Measurements from ENCODE around the gene DSP. TPM values are rescaled to one million over a fixed set of nuclear protein-coding genes. Genes with fewer than 3 reads are reported as not detected.
A peak's percentile ranks its signal among the peaks of the same experiment; 100 is the strongest.

Gene DSP
- total RNA-seq, 1 donor from 2014 or later = 38.7 TPM

GRCh38 chr6:7528565-7528964 is 12.9 kb upstream of the DSP start:
- Histone ChIP-seq H3K4me2 (no peak overlapping the region), H3K4me1 (peaks cover 17% of the 10 kb centered on the region), H3F3A (ENCODE audit: low read depth) (no peaks in the 10 kb centered on the region), H3K4me3 (no peak overlapping the region), H4K20me1 (ENCODE audit: low read depth) (no peaks in the 10 kb centered on the region), H2AFZ (replicated peaks) (no peak overlapping the region), H3K79me2 (ENCODE audit: low read depth) (no peaks in the 10 kb centered on the region), H3K36me3 (no peaks in the 10 kb centered on the region), H3K9me3 (ENCODE audit: low read depth) (no peaks in the 10 kb centered on the region), H3K9ac (no peak overlapping the region), H3K27me3 (no peaks in the 10 kb centered on the region), H3K27ac (no peak overlapping the region)
- Mint-ChIP-seq H3K27me3 (ENCODE audit: insufficient read depth, low read depth) (peaks cover 4% of the 10 kb centered on the region), H3K4me3 (no peak overlapping the region), H3K27ac (no peak overlapping the region), H3K4me1 (peaks cover 14% of the 10 kb centered on the region), H3K36me3 (no peaks in the 10 kb centered on the region), H3K9me3 (peaks cover 2% of the 10 kb centered on the region)
- DNase-seq (ENCODE audit: low spot score) = no peak
- no peak for TF ChIP-seq EZH2 (IDR thresholded peaks at IDR 0.05)
- no peak for TF ChIP-seq EZH2phosphoT487 (IDR thresholded peaks at IDR 0.05)
- TF ChIP-seq, protein P1, sequence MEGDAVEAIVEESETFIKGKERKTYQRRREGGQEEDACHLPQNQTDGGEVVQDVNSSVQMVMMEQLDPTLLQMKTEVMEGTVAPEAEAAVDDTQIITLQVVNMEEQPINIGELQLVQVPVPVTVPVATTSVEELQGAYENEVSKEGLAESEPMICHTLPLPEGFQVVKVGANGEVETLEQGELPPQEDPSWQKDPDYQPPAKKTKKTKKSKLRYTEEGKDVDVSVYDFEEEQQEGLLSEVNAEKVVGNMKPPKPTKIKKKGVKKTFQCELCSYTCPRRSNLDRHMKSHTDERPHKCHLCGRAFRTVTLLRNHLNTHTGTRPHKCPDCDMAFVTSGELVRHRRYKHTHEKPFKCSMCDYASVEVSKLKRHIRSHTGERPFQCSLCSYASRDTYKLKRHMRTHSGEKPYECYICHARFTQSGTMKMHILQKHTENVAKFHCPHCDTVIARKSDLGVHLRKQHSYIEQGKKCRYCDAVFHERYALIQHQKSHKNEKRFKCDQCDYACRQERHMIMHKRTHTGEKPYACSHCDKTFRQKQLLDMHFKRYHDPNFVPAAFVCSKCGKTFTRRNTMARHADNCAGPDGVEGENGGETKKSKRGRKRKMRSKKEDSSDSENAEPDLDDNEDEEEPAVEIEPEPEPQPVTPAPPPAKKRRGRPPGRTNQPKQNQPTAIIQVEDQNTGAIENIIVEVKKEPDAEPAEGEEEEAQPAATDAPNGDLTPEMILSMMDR (IDR thresholded peaks at IDR 0.05) = no peak

DNA sequence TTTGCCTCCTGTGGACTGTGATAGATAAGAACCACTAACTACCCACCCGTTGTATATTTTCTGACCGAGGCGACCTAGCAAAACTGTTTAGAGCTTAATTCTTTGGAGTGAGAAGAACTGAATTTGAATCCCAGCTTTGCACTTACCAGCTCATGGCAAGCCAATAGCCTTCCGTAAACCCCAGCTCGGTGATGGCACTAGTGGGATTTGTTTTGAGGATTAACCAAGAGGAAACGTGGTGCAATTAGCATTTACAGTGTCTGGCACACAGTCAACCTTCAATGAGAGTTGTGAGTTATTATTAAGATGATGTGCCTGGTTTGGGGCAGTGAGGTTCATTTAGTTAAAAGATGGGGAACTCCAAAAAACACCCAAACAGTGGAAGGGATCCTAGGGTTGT is 12.3 kb upstream of the DSP start:
- Histone ChIP-seq H3K4me2 (no peak overlapping the region), H3K4me1 (peaks cover 14% of the 10 kb centered on the region), H3K4me3 (no peak overlapping the region), H3K9ac (no peak overlapping the region), H3K9me3 (ENCODE audit: low read depth) (no peaks in the 10 kb centered on the region), H3K27ac (no peak overlapping the region), H3K79me2 (ENCODE audit: low read depth) (no peaks in the 10 kb centered on the region), H4K20me1 (ENCODE audit: low read depth) (no peaks in the 10 kb centered on the region), H2AFZ (replicated peaks) (no peak overlapping the region), H3F3A (ENCODE audit: low read depth) (no peaks in the 10 kb centered on the region), H3K36me3 (no peaks in the 10 kb centered on the region), H3K27me3 (no peaks in the 10 kb centered on the region)
- Mint-ChIP-seq H3K9me3 (peaks cover 2% of the 10 kb centered on the region), H3K4me3 (no peak overlapping the region), H3K27me3 (ENCODE audit: insufficient read depth, low read depth) (peaks cover 4% of the 10 kb centered on the region), H3K4me1 (peaks cover 11% of the 10 kb centered on the region), H3K36me3 (no peaks in the 10 kb centered on the region), H3K27ac (no peak overlapping the region)
- no peak for TF ChIP-seq EZH2 (IDR thresholded peaks at IDR 0.05)
- TF ChIP-seq, protein P1 (IDR thresholded peaks at IDR 0.05) = no peak
- TF ChIP-seq EZH2phosphoT487 (IDR thresholded peaks at IDR 0.05) = no peak
- DNase-seq (ENCODE audit: low spot score) = no peak

DNA sequence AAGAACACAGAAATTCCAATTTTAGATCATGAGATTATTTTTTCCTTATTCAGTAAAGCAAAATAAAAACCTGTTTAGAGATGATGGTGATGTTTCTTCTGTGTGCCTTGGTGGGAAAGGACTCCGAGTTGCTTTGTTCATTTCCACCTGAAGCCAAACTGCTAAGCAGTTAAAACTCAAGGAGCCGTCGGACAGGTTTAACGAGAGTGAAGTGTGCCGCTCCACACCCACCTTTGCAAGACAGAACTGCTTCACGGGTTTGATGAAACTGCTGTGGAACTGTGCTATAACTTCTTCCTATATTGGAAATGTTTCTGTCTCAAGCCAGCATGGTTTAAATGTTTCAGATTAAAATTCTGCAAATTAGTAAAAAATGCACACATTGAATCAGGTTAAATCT is 9.2 kb upstream of the DSP start:
- Histone ChIP-seq H3K4me1 (peaks cover 12% of the 10 kb centered on the region), H4K20me1 (ENCODE audit: low read depth) (no peaks in the 10 kb centered on the region), H3K4me2 (peak overlapping the region; percentile 45), H3F3A (ENCODE audit: low read depth) (no peaks in the 10 kb centered on the region), H3K27ac (no peak overlapping the region), H3K36me3 (no peaks in the 10 kb centered on the region), H3K9ac (no peak overlapping the region), H3K4me3 (no peak overlapping the region), H3K79me2 (ENCODE audit: low read depth) (no peaks in the 10 kb centered on the region), H2AFZ (replicated peaks) (no peak overlapping the region), H3K9me3 (ENCODE audit: low read depth) (no peaks in the 10 kb centered on the region), H3K27me3 (peaks cover 18% of the 10 kb centered on the region)
- TF ChIP-seq, protein P1 (IDR thresholded peaks at IDR 0.05) = no peak
- TF ChIP-seq EZH2 (IDR thresholded peaks at IDR 0.05) (no peak), EZH2phosphoT487 (IDR thresholded peaks at IDR 0.05) (no peak)
- no peaks in the 10 kb centered on the region for H3K36me3 Mint-ChIP-seq
- H3K27ac Mint-ChIP-seq = no peak overlapping the region
- H3K27me3 Mint-ChIP-seq (ENCODE audit: insufficient read depth, low read depth) = peaks cover 7% of the 10 kb centered on the region
- H3K4me3 Mint-ChIP-seq = no peak overlapping the region
- H3K4me1 Mint-ChIP-seq = peaks cover 4% of the 10 kb centered on the region
- DNase-seq (ENCODE audit: low spot score) = no peak
- H3K9me3 Mint-ChIP-seq = no peaks in the 10 kb centered on the region

Data from neural progenitor cell (in vitro differentiated cells).